HG03460 (cell line): ENCODE data around the gene MAP2.
"Not testable (repeated sequence)": the region's sequence is repeated elsewhere in the genome, so short reads cannot be mapped to it uniquely, and the experiment has no call there.

Source experiments
- ATAC-seq: cut with Tn5 transposase; IDR thresholded peaks from one replicate; pipeline ENCODE4 v1.9.1; 2021; ENCODE audit not compliant: unreplicated experiment

MAP2 gene

DNA sequence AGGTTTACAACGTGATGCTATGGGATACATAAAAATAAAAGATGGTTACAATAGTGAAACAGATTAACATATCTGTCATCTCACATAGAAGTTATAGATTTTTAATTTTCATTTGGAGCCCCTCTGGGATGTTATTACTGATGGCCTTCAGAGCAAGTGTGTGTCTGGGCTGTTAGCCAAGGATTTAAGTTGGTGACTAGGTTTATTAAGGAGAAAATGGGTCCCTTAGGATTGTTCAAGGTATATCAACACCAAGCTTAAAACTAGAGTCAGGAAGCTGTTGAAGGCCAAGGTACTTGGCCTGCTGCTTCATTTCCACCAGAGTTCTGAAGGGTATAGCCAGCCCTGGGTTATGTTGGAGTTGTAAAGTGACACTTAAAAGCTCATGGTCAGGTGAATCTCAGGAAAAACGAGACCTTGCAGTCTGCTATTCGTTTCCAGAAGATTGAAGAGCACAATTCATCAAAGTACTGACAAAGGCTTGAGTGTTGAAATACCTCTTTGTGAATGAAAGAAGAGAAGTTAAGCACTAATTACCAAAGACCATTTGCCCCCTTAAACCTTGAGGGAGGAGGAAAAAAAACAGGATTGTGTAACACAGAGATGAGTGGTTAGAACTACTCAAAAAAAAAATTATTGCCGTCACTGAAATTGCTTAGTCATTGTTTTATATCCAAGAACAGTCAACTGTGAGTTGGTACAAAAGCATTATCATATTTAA, 48.4 kb downstream of the MAP2 start:
- no peak for ATAC-seq

DNA sequence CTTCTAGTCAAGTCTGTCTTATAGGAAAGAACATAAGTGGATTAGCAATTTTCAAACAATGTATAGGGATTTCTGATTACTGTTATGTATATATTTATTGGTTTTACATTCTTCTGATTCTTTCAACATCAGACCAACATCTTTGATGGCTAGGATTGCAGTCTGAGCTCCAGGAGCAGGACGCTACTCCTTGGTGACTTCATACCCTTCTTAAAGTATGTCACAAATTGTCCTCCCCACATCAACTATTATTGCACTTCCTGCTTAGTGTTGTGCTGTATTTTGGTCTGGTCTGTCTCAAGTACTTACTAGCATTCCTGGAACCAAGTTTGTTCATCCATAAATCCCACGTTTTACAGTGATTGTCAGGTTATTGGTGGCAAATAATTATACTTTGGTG, 49.0 kb downstream of the MAP2 start:
- ATAC-seq = no peak

DNA sequence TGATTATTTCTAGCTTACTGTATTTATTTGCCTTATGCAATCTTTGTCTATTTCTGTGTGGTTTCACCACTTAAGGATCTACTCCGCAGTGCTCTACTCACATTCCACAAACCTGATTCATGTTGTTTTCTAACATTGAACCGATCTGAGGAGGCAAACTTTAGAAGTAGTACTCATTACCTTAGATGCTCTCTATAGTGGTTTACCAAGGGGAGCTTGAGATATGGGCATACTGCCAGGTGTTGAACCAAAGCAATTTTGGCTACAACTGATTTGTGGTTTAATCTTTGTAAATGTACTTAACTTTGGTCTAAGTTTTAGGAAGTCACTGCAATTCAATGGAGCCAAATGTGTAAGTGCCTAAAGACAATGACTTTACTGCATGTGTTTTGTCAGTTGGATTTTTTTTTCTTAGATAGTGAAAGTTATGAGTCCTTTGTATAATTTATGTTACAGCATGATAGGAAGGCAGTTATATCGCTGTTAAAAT, 50.1 kb downstream of the MAP2 start:
- ATAC-seq = no peak

GRCh38 chr2:209474960-209475359, 51.1 kb downstream of the MAP2 start:
- ATAC-seq = no peak

DNA sequence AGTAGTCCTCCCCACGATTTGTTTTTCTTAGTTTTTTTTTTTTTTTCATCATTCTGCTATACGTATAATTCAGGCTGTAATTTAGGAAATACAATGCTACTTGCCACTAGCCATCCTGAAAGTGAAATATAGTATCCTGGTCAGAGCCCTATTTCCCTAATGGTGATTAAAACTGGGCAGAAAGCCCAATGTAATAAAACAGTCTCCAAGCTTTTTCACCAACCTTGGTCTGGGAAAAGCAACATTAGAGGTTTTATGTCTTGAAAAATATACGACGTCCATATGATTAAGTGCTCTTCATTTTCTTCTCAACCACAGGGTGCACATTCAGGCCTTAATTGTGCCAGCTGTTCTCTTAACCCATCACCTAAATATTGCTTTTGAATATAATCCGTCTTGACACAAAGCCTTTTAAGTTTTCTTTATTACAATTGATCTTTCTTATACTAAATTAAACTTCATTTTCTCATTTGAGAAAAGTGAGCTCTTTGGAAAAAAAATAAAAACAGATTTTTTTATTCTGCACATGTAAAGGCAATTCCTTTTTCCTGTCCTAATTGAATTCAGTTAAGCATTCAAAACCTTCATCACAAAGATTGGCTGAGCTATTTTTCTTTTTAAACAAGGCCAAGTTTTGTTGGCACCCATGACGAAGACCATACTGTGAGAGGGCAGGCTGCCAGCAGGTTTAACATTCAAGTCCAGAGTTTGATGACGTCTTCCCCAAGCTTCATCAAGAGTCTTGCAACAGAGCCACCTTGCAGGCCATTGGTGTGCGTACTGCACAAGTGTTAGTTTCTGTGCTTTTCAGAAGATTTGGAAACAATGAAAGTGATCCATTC, 52.7 kb downstream of the MAP2 start:
- no peak for ATAC-seq

DNA sequence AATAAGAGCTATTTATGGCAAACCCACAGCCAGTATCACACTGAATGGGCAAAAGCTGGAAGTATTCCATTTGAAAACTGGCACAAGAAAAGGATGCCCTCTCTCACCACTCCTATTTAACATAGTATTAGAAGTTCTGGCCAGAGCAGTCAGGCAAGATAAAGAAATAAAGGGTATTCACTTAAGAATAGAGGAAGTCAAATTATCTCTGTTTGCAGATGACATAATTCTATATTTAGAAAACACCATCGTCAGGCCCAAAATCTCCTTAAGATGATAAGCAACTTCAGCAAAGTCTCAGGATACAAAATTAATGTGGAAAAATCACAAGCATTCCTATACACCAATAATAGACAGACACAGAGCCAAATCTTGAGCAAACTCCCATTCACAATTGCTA, 68.4 kb downstream of the MAP2 start:
- ATAC-seq = not testable (repeated sequence)

DNA sequence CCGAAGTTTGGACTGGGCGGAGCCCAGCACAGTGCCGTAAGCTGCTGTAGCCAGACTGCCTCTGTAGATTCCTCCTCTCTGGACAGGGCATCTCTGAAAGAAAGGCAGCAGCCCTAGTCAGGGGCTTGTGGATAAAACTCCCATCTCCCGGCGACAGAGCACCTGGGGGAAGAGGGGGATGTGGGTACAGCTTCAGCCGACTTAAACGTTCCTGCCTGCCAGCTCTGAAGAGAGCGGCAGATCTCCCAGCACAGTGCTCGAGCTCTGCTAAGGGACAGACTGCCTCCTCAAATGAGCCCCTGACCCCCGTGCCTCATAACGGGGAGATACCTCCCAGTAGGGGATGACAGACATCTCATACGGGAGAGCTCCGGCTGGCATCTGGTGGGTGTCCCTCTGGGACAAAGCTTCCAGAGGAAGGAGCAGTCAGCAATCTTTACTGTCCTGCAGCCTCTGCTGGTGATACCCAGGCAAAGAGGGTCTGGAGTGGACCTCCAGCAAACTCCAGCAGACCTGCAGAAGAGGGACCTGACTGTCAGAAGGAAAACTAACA, 71.3 kb downstream of the MAP2 start:
- ATAC-seq = not testable (repeated sequence)

DNA sequence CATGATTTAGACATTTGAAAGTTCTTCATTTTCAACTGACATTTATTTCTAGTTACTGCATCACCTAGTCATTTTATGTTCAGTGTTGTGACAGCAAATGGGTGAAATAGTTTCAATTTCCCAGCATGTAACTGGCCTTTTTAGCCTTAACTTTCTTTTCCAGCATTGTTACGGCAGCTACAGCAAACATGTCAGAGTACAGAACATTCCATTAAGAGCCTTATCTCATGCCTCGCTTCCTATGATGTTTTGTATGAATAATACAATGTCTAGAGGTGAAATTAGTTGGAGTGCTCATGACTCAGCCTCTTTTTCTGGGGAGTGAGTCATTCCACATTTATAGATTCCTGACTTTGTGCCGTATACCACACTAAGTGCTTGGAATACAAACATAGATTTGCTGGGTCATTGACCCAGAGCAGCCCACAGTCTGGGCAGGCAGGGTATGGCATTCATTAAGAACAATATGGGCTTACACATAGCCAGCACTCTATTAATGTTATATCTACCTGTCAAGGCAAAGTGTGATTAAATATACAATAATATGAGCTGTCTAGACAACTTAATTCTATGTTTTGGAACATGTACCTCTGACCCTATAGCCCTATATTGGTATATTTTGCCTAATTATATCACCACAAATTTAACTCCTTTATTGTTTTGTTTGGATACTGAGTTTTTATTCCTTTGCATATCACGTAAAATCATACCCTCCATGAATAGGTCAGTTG, 72.2 kb downstream of the MAP2 start:
- ATAC-seq = no peak

GRCh38 chr2:209496586-209496982, 72.7 kb downstream of the MAP2 start:
- ATAC-seq = no peak

DNA sequence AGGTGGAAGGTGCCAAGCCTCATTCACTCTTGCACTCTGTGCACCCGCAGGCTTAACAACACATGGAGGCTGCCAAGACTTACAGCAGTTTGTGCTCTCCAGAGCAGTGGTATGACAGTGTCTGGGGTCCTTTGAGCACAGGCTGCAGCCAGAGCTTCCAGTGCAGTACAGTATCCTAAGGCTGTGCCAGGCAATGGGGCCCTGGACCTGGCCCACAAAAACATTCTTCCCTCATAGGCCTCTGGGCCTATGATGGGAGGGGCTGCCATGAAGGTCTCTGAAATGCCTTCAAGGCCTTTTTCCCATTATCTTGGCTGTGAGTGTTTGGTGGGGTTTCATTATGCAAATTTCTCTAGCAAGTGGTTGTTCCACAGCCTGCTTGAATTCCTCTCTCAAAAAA, 74.8 kb downstream of the MAP2 start:
- ATAC-seq = no peak

GRCh38 chr2:209499069-209499468, 75.2 kb downstream of the MAP2 start:
- ATAC-seq = no peak

GRCh38 chr2:209501579-209501978, 77.7 kb downstream of the MAP2 start:
- ATAC-seq = no peak

- ATAC-seq = no peak
Measured at GRCh38 chr2:209505410-209505809, 81.6 kb downstream of the MAP2 start.

- ATAC-seq = no peak
Measured at GRCh38 chr2:209508255-209508654, 84.4 kb downstream of the MAP2 start.

GRCh38 chr2:209511637-209512036, 87.8 kb downstream of the MAP2 start:
- no peak for ATAC-seq

DNA sequence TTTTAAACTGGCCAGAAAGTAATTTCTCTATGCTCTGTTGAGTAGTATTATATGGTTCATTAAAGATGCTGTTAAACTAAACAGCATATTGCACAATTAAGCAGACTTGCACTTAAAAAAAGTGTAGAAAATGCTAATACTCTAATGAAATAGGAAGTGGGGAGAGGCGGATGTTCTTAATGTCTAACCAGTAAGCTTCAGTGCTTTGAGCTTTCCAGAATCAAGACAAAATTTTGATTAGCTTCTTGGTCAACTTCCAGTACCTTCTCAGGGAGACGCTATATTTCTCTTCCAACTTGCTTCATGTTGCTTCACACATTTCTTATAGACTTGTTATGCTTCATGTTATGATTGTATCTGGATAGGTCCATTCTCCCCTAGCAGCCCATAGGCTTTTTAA, 89.1 kb downstream of the MAP2 start:
- no peak for ATAC-seq

GRCh38 chr2:209517436-209517835, 93.6 kb downstream of the MAP2 start:
- ATAC-seq = no peak

GRCh38 chr2:209519271-209519670, 95.4 kb downstream of the MAP2 start:
- ATAC-seq = no peak

DNA sequence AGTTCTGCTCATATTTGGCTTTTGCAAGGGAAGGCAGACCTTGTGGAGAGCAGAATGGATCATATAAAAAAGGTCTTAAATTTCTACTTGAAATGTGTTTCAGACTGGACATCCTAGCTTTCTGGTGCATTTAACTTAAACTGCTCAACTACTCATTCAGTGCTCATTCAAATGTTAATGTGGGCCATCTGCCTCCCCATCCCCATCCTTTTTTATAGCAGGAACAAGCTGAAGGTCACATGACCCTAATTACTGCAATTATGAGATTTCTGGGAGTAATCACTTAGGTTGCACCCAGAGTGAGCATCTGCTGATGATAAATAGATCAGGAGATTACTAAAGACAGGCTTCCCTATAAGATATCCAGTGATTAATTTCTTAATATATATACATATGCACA, 96.1 kb downstream of the MAP2 start:
- no peak for ATAC-seq

- ATAC-seq = no peak
Measured at GRCh38 chr2:209523041-209523740, 99.3 kb downstream of the MAP2 start.

DNA sequence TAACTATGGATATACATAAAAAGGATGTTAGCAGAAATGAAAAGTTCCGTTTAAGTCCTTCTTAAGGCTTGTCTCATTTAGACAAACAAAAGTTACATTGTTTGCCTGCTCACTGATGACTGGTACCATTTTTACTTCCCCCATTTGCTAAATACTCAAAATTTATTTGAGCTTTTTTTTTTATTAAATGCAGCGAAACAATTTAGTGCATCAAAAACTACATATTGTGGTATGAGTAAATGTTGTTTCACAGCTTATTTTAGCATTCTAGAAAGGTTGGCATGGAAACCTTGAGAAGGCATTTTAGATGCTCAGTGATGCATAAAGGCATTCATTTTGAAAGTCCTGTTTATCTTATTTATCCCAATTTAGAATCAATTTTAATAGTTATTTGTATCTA, 100.0 kb downstream of the MAP2 start:
- ATAC-seq = peak; percentile 36
